Measurements from ENCODE around the gene C19orf53. TPM values are rescaled to one million over a fixed set of nuclear protein-coding genes. Genes with fewer than 3 reads are reported as not detected.

The C19orf53 gene
- total and polyA plus RNA-seq, 2 of the 13 experiments (the other 11 are each of a cell fraction or from before 2014, with no cell fraction given): 129 to 130 TPM

DNA sequence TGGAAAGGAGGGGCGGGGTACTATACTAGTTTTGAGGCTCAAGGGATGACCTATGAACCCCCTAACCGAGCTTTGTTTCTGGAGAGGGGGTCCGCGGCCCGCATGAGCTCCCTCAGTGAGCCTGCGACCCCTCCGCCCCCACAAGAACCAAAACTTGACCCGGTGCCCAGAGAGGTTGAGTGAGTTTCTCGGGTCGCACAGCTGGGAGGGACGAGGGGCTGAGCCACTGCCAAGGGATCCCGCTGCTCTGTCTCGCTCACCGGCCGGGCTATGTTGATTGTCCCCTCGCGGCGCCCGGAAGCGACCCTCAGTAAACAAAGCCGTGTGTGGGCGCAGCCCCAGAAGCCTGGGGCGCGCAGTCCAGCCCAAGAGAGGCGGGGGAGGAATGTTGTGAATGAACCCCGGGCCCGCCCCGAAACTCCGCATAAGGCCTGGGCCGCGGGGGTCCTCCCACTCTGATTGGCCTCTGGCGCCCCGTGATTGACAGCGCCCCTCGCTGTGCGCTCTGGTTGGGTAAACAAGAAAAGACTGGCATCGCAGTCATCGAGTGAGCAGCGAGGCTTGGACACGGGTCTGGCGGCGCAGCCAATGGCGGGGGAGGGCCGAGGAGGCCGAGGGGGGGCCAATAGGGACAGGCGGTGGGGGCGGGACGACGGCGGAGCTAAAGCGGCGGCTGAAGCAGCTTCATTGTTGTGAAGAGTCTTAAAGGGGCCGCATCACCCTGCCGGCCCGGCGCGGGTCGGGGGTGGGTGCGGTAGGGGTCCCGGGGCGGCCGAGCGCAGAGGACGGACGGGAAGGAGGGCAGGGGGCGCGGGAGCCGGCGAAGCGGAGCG is 20.7 kb downstream of the C19orf53 start, which contains the start of gene ZSWIM4 (continued):
- TF ChIP-seq, protein P1, sequence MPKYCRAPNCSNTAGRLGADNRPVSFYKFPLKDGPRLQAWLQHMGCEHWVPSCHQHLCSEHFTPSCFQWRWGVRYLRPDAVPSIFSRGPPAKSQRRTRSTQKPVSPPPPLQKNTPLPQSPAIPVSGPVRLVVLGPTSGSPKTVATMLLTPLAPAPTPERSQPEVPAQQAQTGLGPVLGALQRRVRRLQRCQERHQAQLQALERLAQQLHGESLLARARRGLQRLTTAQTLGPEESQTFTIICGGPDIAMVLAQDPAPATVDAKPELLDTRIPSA (CRISPR knock-in tag; IDR thresholded peaks at IDR 0.05; ENCODE audit: borderline replicate concordance): no peak
- TF ChIP-seq MEIS1 (CRISPR knock-in tag; IDR thresholded peaks at IDR 0.05; ENCODE audit: borderline replicate concordance) (peak; percentile 92; the same call in 1 of the 2 replicates), ZFP82 (CRISPR knock-in tag; IDR thresholded peaks at IDR 0.05; ENCODE audit: borderline replicate concordance) (no peak), ZBTB42 (CRISPR knock-in tag; IDR thresholded peaks at IDR 0.05) (no peak), SCMH1 (CRISPR knock-in tag; IDR thresholded peaks at IDR 0.05; ENCODE audit: borderline replicate concordance) (no peak), ZNF17 (CRISPR knock-in tag; IDR thresholded peaks at IDR 0.05) (no peak), GABPA (IDR thresholded peaks at IDR 0.05; ENCODE audit: low read depth, low read length) (no peak), GABPA (CRISPR knock-in tag; IDR thresholded peaks at IDR 0.05; ENCODE audit: low read depth) (peak; percentile 73), ZNF10 (CRISPR knock-in tag; IDR thresholded peaks at IDR 0.05; ENCODE audit: borderline replicate concordance, low read depth) (no peak), ZNF768 (CRISPR knock-in tag; IDR thresholded peaks at IDR 0.05) (peak; percentile 100), ZNF260 (CRISPR knock-in tag; IDR thresholded peaks at IDR 0.05; ENCODE audit: borderline replicate concordance, low read depth) (no peak), ZNF775 (CRISPR knock-in tag; IDR thresholded peaks at IDR 0.05; ENCODE audit: borderline replicate concordance) (no peak), ZNF441 (CRISPR knock-in tag; IDR thresholded peaks at IDR 0.05; ENCODE audit: borderline replicate concordance) (no peak), HCFC1 (IDR thresholded peaks at IDR 0.05; ENCODE audit: low read depth, low read length) (no peak)
- TF ChIP-seq, protein P2, sequence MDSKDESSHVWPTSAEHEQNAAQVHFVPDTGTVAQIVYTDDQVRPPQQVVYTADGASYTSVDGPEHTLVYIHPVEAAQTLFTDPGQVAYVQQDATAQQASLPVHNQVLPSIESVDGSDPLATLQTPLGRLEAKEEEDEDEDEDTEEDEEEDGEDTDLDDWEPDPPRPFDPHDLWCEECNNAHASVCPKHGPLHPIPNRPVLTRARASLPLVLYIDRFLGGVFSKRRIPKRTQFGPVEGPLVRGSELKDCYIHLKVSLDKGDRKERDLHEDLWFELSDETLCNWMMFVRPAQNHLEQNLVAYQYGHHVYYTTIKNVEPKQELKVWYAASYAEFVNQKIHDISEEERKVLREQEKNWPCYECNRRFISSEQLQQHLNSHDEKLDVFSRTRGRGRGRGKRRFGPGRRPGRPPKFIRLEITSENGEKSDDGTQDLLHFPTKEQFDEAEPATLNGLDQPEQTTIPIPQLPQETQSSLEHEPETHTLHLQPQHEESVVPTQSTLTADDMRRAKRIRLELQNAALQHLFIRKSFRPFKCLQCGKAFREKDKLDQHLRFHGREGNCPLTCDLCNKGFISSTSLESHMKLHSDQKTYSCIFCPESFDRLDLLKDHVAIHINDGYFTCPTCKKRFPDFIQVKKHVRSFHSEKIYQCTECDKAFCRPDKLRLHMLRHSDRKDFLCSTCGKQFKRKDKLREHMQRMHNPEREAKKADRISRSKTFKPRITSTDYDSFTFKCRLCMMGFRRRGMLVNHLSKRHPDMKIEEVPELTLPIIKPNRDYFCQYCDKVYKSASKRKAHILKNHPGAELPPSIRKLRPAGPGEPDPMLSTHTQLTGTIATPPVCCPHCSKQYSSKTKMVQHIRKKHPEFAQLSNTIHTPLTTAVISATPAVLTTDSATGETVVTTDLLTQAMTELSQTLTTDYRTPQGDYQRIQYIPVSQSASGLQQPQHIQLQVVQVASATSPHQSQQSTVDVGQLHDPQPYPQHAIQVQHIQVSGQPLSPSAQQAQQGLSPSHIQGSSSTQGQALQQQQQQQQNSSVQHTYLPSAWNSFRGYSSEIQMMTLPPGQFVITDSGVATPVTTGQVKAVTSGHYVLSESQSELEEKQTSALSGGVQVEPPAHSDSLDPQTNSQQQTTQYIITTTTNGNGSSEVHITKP (CRISPR knock-in tag; IDR thresholded peaks at IDR 0.05; ENCODE audit: low read depth): no peak
- TF ChIP-seq, protein P3, sequence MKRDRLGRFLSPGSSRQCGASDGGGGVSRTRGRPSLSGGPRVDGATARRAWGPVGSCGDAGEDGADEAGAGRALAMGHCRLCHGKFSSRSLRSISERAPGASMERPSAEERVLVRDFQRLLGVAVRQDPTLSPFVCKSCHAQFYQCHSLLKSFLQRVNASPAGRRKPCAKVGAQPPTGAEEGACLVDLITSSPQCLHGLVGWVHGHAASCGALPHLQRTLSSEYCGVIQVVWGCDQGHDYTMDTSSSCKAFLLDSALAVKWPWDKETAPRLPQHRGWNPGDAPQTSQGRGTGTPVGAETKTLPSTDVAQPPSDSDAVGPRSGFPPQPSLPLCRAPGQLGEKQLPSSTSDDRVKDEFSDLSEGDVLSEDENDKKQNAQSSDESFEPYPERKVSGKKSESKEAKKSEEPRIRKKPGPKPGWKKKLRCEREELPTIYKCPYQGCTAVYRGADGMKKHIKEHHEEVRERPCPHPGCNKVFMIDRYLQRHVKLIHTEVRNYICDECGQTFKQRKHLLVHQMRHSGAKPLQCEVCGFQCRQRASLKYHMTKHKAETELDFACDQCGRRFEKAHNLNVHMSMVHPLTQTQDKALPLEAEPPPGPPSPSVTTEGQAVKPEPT (CRISPR knock-in tag; IDR thresholded peaks at IDR 0.05; ENCODE audit: low read depth): no peak
- TF ChIP-seq, protein P4, sequence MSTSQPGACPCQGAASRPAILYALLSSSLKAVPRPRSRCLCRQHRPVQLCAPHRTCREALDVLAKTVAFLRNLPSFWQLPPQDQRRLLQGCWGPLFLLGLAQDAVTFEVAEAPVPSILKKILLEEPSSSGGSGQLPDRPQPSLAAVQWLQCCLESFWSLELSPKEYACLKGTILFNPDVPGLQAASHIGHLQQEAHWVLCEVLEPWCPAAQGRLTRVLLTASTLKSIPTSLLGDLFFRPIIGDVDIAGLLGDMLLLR (CRISPR knock-in tag; IDR thresholded peaks at IDR 0.05): no peak
- TF ChIP-seq, protein P5, sequence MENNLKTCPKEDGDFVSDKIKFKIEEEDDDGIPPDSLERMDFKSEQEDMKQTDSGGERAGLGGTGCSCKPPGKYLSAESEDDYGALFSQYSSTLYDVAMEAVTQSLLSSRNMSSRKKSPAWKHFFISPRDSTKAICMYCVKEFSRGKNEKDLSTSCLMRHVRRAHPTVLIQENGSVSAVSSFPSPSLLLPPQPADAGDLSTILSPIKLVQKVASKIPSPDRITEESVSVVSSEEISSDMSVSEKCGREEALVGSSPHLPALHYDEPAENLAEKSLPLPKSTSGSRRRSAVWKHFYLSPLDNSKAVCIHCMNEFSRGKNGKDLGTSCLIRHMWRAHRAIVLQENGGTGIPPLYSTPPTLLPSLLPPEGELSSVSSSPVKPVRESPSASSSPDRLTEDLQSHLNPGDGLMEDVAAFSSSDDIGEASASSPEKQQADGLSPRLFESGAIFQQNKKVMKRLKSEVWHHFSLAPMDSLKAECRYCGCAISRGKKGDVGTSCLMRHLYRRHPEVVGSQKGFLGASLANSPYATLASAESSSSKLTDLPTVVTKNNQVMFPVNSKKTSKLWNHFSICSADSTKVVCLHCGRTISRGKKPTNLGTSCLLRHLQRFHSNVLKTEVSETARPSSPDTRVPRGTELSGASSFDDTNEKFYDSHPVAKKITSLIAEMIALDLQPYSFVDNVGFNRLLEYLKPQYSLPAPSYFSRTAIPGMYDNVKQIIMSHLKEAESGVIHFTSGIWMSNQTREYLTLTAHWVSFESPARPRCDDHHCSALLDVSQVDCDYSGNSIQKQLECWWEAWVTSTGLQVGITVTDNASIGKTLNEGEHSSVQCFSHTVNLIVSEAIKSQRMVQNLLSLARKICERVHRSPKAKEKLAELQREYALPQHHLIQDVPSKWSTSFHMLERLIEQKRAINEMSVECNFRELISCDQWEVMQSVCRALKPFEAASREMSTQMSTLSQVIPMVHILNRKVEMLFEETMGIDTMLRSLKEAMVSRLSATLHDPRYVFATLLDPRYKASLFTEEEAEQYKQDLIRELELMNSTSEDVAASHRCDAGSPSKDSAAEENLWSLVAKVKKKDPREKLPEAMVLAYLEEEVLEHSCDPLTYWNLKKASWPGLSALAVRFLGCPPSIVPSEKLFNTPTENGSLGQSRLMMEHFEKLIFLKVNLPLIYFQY (CRISPR knock-in tag; IDR thresholded peaks at IDR 0.05; ENCODE audit: borderline replicate concordance): no peak

Data from HepG2 (cell line).